GM10266 (cell line): ENCODE results near the gene AKNA.

Experiments
- DNase-seq: peaks from one replicate; pipeline ENCODE4 v3.0.0; 2012; ENCODE audit errors: extremely low spot score
- TF ChIP-seq, protein P1 (sequence below): IDR thresholded peaks from 2 replicates; pipeline ENCODE4 v1.5.1; 2012; ENCODE audit warnings: mild to moderate bottlenecking, low read depth; ENCODE audit not compliant: control insufficient read depth, insufficient read depth; ENCODE audit errors: missing control alignments

Gene AKNA

DNA sequence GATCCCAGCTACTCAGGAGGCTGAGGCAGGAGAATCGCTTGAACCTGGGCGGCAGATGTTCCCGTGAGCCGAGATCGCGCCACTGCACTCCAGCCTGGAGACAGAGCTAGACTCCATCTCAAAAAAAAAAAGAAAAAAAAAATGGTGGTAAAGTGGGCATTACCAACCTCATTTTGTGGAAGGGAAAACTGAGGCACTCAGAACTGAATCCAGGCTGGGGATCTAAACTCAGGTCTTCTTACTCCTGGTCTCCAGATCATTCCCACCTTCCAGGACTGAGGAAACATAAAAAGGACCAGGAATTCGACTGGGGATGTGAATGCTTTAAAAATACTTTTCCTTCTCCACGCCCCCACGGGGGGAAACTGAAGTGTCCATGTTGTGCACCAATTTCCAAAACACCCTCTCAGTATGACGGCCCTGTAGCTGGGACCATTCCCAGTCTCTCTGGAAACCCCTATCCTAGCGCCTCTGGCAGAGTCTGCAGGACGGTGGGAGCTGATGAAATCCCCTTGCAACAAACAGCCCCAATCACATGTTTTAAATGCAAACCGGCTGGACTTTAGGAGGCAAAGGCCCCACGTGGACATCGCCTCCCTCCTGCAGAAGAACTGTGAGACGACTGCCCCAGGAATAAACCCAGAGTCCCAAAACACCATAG is 8.9 kb upstream of the AKNA start:
- TF ChIP-seq, protein P1, sequence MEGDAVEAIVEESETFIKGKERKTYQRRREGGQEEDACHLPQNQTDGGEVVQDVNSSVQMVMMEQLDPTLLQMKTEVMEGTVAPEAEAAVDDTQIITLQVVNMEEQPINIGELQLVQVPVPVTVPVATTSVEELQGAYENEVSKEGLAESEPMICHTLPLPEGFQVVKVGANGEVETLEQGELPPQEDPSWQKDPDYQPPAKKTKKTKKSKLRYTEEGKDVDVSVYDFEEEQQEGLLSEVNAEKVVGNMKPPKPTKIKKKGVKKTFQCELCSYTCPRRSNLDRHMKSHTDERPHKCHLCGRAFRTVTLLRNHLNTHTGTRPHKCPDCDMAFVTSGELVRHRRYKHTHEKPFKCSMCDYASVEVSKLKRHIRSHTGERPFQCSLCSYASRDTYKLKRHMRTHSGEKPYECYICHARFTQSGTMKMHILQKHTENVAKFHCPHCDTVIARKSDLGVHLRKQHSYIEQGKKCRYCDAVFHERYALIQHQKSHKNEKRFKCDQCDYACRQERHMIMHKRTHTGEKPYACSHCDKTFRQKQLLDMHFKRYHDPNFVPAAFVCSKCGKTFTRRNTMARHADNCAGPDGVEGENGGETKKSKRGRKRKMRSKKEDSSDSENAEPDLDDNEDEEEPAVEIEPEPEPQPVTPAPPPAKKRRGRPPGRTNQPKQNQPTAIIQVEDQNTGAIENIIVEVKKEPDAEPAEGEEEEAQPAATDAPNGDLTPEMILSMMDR = no peak
- DNase-seq = no peak

DNA sequence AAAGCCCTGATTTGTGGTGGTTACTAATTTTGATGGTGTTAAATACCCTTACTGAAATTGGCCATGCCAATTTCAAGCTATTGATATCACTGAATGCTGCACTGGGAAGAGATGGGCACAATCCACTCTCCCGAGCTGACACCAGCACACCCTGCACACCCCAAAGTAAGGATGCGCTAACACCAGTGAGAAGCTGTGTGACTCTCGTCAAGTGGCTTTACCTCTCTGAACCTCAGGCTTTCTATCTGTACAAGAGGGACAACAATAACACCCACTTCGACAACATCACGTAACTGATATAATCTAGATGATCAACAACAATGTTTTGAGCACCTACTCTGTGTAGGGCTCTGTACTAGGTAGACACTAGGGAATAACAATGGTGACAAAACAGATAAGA is 8.0 kb upstream of the AKNA start:
- TF ChIP-seq, protein P1 = no peak
- no peak for DNase-seq

DNA sequence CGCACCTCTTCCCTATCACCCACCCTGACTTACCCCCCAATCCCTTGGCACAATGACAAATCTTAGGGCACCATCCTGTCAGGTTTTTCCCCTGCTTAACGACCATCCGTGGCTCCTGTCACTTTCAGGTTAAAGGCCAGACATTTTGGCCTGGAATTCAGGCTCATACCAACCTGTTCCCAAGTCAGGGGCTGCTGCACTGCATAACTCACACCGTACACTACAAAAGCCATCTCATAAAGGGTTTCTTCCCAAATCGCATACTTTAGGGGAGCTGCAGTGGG is 7.5 kb upstream of the AKNA start:
- TF ChIP-seq, protein P1 = no peak
- no peak for DNase-seq

DNA sequence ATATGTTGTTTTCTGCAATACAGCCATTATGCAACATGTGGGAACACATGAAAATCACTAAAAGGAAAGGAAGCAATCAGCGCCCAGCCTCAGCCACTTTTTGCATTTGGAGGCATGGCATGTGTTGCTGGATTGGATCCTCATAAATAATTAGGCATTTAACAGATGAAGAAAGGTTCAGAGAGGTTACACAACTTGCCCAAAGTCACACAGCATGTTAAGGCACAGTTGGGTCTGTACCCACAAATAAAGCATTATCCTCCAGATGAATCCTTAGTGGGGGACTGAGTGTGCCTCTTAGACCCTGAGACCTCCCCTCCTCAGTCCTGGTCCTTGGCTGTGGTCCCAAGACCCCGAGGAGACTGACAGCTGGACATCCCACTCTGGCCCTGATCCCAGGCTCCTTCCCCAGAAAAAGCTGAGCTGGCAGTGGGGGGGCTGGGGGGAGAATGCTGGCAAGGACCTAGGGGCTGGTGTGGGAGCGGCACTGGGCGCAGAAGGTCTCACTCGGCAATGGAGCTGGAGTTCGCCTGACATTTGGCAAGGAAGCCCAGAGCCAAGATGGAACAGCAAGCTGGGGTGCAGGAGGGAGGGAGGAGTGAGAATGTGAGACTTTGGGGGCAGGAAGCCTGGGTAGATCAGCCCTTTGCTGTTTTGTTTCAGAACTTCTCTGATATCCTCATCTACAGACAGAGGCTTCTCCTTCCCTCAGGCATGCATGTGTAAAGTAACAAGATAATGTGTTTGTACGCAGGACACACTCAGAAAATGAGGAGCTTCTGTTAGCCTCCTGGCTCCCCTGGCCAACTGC is 6.9 kb upstream of the AKNA start:
- no peak for DNase-seq
- TF ChIP-seq, protein P1 = no peak

GRCh38 chr9:114392749-114393112 is 4.9 kb upstream of the AKNA start:
- DNase-seq = no peak
- TF ChIP-seq, protein P1 = no peak

DNA sequence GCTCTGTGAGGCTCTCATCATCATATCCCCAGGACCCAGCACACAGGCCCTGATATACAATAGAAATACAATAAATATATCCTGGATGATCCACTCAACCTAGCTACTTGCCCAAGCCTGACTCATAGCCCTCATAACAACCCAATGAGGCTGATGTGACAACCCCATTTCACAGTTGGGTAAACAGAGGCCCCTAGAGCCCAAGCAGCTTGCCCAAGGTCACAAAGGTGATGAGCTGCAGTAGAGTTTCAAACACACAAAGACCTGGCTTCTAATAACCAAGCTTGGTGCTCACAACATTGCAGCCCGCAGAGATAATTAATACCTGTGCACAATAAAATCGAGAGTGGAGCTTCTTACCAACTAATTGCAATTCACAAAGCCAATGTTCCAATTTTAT is 3.2 kb upstream of the AKNA start:
- no peak for DNase-seq
- TF ChIP-seq, protein P1 = no peak
